Measurements from ENCODE around the gene THRB. TPM values are rescaled to one million over a fixed set of nuclear protein-coding genes. Genes with fewer than 3 reads are reported as not detected.

Gene THRB
- total RNA-seq, 1 donor from 2014 or later, result 0.56 TPM

DNA sequence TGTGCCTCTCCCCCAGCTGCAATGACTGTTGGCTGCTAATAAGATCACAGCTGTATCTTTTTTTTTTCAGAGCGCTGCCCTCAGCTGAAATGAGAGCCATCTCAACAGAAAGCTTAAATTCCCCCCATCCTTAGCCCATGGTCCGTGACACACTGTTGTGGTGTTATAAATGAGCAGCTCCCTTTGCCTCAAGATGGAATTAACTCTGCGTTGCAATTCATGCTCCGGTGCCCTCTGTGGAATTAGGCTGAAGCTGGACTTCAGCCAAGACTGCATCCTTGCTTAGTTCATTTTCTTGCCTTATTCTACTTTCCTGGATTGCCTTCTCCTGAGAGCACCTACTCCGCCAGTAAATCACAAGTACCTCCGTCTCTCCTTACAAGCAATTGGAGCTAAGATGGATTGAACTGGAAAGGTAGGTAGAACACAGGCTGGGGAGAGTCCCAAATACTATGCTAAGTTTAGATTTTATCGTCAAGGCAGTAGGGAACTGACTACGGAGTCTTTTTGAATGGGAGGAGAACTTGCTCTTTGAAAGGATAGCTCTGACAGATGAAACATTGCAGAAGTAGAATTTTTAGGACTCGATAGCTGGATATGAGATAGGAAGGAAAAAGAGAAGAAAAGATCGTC, 39.0 kb upstream of the THRB start:
- no peak for TF ChIP-seq CTCF (IDR thresholded peaks at IDR 0.05; ENCODE audit: partially characterized antibody, unreplicated experiment)
- Mint-ChIP-seq H3K4me1 (ENCODE audit: low read depth, unreplicated experiment) (no peaks in the 10 kb centered on the region), H3K9me3 (ENCODE audit: unreplicated experiment) (no peaks in the 10 kb centered on the region), H3K27me3 (ENCODE audit: unreplicated experiment) (no peaks in the 10 kb centered on the region), H3K4me3 (ENCODE audit: unreplicated experiment) (no peak overlapping the region), H3K27ac (ENCODE audit: unreplicated experiment) (no peak overlapping the region), H3K36me3 (ENCODE audit: unreplicated experiment) (no peaks in the 10 kb centered on the region)
- DNase-seq, result no peak

GRCh38 chr3:24530471-24530870, 35.8 kb upstream of the THRB start:
- Mint-ChIP-seq H3K4me1 (ENCODE audit: low read depth, unreplicated experiment) (no peaks in the 10 kb centered on the region), H3K4me3 (ENCODE audit: unreplicated experiment) (no peak overlapping the region)
- no peak for TF ChIP-seq CTCF (IDR thresholded peaks at IDR 0.05; ENCODE audit: partially characterized antibody, unreplicated experiment)

GRCh38 chr3:24529210-24529609, 34.6 kb upstream of the THRB start:
- Mint-ChIP-seq H3K27me3 (ENCODE audit: unreplicated experiment) (no peaks in the 10 kb centered on the region), H3K4me1 (ENCODE audit: low read depth, unreplicated experiment) (no peaks in the 10 kb centered on the region), H3K4me3 (ENCODE audit: unreplicated experiment) (no peak overlapping the region), H3K9me3 (ENCODE audit: unreplicated experiment) (no peaks in the 10 kb centered on the region), H3K36me3 (ENCODE audit: unreplicated experiment) (no peaks in the 10 kb centered on the region), H3K27ac (ENCODE audit: unreplicated experiment) (no peak overlapping the region)
- no peak for TF ChIP-seq CTCF (IDR thresholded peaks at IDR 0.05; ENCODE audit: partially characterized antibody, unreplicated experiment)
- DNase-seq, result no peak

More at GRCh38 chr3:24530471-24530870, 35.8 kb upstream of the THRB start:
- Mint-ChIP-seq H3K36me3 (ENCODE audit: unreplicated experiment) (no peaks in the 10 kb centered on the region), H3K27ac (ENCODE audit: unreplicated experiment) (no peak overlapping the region), H3K27me3 (ENCODE audit: unreplicated experiment) (no peaks in the 10 kb centered on the region), H3K9me3 (ENCODE audit: unreplicated experiment) (no peaks in the 10 kb centered on the region)
- no peak for DNase-seq

GRCh38 chr3:24526640-24527212, 32.1 kb upstream of the THRB start:
- no peak overlapping the region for H3K27ac Mint-ChIP-seq (ENCODE audit: unreplicated experiment)
- no peak for TF ChIP-seq CTCF (IDR thresholded peaks at IDR 0.05; ENCODE audit: partially characterized antibody, unreplicated experiment)

GRCh38 chr3:24525557-24525956, 30.9 kb upstream of the THRB start:
- H3K4me1 Mint-ChIP-seq (ENCODE audit: low read depth, unreplicated experiment), result peaks cover 2% of the 10 kb centered on the region
- DNase-seq, result no peak
- no peak overlapping the region for H3K4me3 Mint-ChIP-seq (ENCODE audit: unreplicated experiment)
- no peak for TF ChIP-seq CTCF (IDR thresholded peaks at IDR 0.05; ENCODE audit: partially characterized antibody, unreplicated experiment)
- H3K27ac Mint-ChIP-seq (ENCODE audit: unreplicated experiment), result no peak overlapping the region
- H3K36me3 Mint-ChIP-seq (ENCODE audit: unreplicated experiment), result no peaks in the 10 kb centered on the region
- peaks cover 2% of the 10 kb centered on the region for H3K9me3 Mint-ChIP-seq (ENCODE audit: unreplicated experiment)
- peaks cover 9% of the 10 kb centered on the region for H3K27me3 Mint-ChIP-seq (ENCODE audit: unreplicated experiment)

More at GRCh38 chr3:24526640-24527212, 32.1 kb upstream of the THRB start:
- H3K9me3 Mint-ChIP-seq (ENCODE audit: unreplicated experiment), result no peaks in the 10 kb centered on the region
- no peaks in the 10 kb centered on the region for H3K4me1 Mint-ChIP-seq (ENCODE audit: low read depth, unreplicated experiment)
- no peak overlapping the region for H3K4me3 Mint-ChIP-seq (ENCODE audit: unreplicated experiment)
- peaks cover 5% of the 10 kb centered on the region for H3K27me3 Mint-ChIP-seq (ENCODE audit: unreplicated experiment)
- H3K36me3 Mint-ChIP-seq (ENCODE audit: unreplicated experiment), result no peaks in the 10 kb centered on the region
- DNase-seq, result no peak

All from glutamatergic neuron (in vitro differentiated cells).